NCI-H460 (cell line): ENCODE data around the gene PRKCQ. TPM values are rescaled to one million over a fixed set of nuclear protein-coding genes. Genes with fewer than 3 reads are reported as not detected.

ENCODE experiments used
- DNase-seq: peaks from one replicate; pipeline ENCODE4 v3.0.0-alpha.2; 2016; ENCODE audit warnings: low read depth; ENCODE audit errors: extremely low read depth
- total RNA-seq: library from RNA; depleted of rRNA; stranded (reverse); fragments of >200 nt; shearing (Covaris generic); gene quantifications from 2 replicates; pipeline ENCODE4 v1.2.3, GENCODE V29; 2014

PRKCQ gene
- total RNA-seq, 1 experiment from 2014 or later: 0.22 TPM

DNA sequence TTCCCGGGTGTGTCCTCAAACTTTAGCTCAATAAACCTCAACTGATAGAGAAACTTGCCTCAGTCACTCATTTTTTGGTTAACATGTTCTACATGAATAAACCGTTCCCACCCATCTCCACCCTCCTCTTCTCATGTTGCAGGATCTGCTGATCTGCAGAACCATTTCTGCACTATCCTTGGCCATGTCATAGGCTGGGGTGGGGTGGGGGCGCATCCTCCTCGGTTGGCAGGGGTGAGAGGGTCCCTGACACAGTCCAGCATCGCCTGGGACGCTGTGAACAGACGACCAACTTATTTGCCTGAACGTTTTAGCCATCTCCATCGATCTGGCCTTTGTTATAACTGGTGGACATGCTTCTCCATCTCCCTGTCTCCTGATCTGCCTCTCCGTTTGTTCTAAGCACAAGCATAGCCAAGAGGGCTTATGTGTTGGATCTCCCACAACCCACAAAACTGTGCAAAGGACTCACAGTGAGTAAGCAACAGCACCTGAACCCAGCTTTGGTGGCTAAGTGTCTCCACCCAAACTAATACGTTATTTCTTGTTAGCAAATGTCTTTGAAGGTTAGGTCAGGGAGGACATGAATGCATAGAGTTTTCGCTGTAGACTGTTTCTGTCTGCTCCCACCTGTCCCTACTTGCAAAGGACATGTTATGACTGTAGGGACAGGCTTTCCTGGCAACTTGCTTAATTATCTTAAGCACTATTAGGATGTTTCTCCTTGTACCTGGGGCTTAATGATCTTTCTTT is 51.7 kb downstream of the PRKCQ start:
- DNase-seq: no peak

DNA sequence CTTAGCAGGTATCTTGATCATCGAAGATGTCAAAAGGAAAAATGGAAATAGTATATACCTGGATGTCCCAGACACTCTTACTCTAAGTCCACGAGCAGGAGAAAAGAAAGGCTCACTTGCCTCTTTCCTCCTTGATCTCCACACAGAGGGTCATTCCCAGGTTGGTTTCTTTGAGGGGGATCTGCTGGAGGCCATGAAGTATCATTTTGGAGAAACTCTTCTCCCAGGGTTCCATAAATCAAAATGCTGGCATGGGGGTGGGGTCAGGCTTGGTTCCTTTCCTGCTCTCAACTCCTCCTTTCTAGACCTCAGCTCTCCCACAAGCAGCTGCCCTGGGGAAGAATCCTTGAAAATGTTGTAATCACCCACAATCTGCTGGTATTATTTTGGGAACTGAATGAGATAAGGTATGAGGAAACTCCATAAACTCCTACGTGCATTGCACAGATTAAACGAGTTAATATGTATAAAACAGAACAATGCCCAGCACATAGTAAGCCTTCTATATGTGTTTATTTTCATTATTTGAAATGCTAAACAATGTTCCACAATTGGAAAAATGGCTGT is 54.4 kb downstream of the PRKCQ start:
- DNase-seq: no peak

DNA sequence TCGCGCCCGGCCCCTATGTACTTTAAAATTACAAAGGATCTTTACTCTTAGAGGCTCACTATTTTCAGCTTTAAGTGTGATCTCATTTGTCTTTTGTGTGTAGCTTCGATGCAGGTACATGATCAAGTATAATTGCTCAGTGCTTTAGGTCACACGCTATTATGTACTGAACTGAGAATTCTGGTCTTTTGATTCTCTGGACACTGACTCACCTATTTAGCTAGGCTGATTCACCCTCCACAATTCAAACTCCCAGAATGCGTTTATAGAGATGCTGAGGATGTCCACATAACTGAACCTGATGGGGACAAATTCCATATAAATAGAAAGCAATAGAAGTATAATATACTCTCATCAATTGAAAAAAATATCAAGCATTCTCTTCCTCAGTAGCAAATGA is 57.8 kb downstream of the PRKCQ start:
- no peak for DNase-seq

DNA sequence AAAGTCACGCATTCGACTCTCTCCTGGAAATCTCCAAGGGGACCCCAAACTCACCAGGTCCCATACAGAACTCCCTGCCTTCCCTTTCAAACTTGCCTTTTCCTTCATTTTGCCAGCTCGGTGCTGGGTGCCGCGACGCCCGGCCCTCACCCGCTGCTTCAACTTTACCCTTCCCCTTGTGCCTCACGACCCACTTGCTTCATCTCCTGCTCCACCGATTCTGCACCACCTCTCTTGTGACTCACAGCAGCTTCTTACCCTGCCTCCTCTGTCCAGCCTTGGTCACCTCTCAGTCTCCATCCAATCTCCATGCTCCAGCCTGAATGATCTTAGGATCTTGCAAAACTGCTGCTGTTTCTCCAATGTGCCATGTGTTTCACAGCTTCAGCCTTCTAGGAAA is 59.9 kb downstream of the PRKCQ start:
- no peak for DNase-seq

DNA sequence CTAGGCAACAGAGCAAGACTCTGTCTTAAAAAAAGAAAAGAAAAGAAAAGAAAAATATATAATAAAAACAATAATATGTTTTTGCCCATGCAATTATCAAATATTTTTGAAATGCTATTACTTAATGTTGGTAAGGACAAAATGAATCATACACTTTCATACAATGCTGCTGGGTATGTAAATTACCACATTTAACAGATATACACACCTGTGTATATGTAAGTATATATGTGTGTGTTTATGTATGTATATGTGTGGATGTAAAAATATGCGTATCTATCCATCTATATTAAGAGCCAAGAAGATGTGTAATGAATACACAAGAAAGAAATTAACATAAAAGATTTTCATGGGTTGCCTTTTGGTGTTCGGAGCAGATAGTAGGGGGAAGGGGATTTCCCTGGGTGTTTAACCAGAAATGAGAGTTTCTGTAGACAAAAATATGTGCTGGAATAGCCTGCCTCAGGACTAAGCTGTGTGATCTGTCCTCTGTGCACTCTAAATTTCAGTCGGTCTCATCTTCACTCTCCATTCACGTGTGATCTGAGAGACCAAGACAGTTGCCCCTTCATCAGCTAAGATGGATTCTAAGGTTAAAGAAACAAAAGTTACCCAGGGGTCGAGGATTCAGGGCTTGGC is 61.2 kb downstream of the PRKCQ start:
- DNase-seq: no peak

DNA sequence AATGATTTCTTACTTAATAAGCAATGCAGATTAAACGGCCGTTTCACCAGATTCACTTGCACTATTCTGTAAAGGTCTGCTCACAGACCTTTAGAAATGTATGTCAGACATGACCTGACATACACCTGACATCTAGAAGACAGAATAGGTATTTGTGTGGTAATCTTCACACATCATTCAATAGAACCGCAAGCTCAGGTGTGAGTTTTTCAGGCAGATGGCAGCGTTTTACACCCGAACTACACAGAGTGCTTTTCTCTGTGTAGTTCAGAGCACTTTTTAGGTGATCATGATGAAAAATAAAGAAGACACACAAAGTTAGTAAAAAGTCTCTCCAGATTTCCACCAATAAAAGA is 63.2 kb downstream of the PRKCQ start:
- DNase-seq: no peak

DNA sequence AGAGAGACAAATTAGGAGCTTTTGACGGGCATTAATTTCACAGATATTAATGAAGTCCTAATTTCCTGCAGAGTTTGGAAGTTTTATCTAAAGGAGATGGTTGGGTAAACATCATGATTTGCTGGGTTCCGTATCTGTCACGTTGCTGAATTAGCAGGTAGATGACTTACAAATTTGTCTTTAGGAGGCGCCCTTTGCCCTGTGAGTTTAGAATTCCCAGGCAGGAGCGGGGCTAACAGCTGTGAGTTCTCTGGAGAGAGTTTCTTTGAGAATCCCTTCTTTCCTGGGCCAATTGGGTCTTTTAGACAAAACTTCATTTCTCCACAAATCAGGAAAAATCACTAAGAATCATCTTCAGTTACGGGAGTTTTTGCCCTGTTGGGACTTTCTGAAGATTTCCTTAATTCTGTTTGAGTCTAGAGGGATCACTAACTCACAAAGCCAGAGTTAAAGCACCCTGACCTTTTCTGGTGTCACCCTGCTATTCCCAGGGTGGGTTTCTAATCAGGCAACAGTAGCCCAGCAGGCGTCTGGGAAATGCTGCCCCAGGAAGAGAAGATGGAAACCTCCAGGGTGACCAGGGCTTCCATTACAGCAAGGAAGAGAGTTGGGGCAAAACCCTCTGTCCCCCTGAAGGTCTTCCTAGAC is 63.7 kb downstream of the PRKCQ start:
- DNase-seq: no peak

DNA sequence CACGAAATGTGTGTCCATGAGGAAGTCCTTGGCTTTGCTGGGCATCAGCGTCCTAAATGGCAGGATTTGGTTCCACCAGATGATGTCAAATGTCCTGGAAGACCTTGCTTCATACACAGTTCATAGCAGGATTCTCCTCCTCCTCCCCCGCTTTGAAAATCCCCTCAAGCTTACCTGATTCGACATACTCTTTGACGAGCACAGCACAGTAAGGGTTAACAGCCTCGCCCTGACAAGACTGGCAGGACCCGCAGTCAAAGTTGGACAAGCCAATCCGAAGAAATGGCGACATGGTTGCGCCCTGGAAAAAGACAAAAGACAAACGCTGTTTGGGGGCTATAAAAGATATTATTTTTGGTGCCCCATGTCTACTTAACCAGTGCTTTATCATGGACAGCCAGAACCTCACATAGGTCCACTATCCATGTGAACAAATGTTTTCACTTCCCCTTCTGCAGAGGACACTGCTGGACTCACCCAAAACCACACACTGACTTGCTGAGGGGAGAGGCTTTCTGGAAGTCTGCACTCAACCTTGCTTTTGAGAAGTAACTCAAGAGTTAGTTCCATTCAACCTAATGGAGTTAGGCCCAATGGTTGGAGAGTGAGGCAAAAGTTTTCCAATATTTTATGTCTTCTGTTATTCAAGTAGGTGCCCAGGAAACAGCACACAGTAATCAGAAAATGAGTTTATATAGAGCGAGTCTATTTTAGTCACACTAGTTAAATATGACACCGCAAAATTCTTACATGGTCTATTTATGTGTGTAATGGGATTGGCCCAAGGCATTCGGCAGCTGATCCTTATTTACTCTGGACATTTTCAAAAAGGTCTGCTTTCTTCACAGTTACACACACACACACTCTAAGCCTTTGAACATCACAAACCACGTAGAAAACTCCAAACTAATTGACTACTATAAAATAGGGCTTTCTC is 65.0 kb downstream of the PRKCQ start:
- no peak for DNase-seq

DNA sequence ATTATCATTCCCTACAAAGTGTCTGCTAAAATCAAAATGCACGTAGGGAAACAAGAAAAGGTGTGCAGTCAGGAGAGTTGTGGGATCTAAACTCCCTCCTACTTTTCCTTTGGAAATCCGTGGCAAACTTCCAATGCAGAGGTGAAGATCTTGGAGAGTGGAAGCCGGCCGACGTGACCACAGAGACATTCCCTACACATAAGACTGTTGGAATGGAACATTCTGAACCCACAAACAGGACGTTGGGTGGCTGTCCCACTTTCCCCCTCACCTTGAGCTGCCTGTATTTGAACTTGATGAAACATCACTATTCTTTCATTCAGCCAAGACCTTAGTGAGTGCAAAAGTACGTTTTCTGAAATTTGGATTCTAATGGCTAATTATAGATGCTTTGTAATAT is 65.9 kb downstream of the PRKCQ start:
- no peak for DNase-seq

DNA sequence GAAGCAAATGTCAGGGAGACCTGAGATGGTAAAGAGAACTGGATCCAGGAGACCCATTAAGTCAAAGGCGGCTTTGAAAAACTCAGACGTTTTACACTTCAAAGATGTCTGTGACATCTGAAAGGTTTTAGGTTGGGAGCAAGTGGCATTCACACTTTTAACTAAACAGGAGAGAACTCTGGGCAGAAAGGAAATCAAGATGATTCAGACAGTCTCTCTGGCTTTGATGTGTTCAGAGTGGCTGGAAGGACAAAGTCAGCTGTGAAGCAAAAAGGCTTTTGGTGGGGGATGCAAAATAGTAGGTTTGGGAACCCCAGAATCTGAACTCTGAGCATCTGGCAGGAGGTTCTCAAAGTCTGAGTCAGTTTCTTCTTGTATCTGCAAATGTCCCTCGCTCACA is 66.6 kb downstream of the PRKCQ start:
- DNase-seq: no peak

DNA sequence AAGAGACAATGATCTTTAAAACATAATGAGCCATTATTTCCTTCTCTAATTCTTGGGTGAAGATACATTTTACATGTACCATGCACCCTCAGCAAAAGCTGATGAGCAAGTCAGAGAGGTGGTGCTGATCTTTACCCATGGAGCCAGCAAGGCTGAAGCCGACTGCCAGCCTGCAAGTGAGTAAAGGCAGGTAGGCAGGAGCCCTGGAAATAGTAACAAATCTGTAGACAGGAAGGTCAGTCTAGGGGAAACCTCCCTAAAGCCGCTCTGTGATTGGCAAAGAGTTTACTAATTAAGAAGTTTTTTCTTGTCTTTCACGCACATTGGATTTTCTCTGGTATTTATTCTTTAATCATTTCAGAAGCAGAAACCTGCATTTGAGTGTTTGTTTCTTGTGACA is 67.9 kb downstream of the PRKCQ start:
- DNase-seq: no peak

DNA sequence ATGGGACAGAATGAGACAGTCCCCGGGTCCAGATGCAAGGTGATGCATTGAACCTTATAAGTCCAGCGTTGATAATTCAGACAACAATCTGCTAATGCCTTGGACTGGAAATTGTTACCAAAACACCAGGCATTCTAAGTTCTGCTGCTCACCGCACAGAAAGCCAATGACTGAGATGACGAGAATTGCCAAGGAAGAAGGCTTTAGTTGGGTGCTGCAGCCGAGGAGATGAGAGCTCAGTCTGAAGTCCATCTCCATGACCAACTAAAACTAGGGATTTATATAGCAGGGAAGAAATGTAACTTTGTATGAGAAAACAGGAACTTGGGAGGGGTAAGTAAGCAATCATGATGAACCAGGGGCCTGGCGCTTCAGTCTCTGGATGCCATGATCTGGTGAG is 68.7 kb downstream of the PRKCQ start:
- no peak for DNase-seq

DNA sequence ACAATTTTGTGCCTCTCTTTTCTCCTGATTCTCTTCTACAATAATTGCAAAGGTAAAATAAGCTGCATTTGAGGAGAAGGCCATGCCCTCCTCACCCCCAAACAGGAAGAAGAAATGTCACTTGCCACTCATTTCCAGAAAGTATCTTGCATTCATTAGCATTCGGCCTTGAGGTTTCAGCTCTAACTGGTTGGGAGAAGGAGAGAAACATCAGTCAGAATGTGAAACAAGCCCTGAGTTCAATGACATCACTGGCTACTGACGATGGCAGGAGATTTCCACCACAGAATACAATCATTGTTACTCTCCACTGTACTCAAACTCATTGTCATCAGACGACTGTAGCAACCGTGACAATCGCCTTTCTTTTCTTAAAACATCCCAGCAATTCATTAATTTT is 72.8 kb downstream of the PRKCQ start:
- no peak for DNase-seq

DNA sequence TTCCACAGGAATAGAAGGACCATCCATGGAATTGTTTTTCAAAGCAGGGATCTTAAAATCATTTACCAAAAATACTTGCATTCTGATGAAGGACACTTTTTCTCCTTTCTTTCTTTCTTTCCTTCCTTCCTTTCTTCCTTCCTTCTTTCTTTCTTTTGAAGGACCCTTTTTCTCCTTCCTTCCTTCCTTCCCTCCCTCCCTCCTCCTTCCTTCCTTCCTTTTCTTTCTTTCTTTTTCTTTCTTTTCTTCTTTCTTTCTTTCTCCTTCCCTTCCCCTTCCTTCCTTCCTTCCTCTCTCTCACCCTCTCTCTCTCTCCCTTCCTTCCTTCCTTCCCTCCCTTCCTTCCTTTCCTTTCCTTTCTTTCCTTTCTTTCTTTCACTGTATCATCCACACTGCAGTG is 74.8 kb downstream of the PRKCQ start:
- DNase-seq: no peak

DNA sequence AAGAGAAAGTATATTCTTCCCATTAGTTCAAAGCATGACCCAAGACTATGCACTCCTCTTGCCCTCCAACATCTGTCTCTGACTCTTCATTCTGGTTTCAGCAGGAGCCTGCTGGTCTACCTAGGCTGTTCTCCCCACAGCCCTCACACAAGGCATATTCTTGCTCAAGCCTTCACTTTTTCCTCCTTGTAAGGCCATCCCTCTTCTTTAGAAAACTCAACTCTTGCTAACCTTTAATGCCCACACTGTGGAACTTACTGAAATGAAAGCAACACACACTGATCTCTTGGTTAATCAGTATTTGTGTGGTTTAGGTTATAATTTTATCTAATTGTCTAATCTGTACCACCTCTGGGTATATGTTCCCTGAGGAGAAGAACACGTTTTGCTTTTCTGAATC is 75.8 kb downstream of the PRKCQ start:
- no peak for DNase-seq

DNA sequence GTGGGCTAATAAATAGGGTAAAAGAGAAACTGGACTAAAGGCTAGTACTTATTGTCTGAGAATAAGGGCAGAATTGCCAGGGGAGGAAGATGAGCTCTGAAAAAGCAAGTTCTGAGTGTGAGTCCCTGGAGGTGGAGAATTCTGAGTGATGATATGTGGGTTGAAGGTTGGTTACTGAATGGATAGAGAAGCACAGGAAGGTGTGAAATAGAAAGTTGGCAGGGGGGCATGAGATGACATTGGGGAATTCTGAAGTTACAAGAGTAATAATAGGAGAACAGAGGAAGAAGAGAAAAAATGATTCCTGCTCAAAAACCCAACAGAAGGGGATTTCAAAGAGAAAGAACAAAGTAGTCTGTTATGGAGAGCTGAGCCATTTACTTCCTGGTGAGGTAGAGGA is 76.9 kb downstream of the PRKCQ start:
- no peak for DNase-seq

DNA sequence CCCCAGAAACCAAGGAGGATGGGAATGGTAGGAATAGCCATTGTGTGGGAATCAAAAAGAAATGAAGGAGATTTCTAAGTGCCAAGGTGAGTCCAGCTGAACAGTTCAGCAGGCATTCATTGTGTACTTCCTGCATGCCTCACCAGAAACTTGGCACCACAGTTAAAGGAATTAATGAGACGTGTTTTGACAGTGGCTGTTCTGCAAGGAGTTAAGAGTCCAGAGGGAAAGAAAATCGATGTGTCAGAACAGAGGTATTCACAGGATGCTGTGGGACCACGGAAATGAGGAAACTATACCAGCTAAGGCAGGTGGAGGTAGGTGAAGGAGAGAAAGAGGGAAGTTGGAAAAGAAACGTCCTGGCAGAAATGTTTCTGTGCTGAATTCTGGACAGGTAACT is 78.1 kb downstream of the PRKCQ start:
- DNase-seq: no peak

DNA sequence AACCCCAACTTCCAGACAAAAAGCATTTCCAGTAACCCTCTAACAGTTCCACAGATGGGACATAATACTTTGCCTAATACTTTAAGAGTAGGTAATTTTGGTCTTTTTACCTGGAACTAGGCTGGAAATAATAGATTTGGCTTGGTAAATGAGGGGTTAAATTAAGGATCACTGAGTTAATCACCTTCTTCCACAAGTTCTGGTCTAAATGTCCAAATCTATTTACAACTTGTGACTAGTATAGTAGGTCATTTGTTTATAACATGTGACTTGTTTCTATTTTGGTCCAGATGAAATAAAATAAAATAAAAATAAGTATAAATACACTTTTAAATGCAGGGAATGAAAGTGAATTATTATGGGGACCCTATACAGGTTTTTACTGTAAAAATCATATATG is 80.1 kb downstream of the PRKCQ start:
- no peak for DNase-seq

DNA sequence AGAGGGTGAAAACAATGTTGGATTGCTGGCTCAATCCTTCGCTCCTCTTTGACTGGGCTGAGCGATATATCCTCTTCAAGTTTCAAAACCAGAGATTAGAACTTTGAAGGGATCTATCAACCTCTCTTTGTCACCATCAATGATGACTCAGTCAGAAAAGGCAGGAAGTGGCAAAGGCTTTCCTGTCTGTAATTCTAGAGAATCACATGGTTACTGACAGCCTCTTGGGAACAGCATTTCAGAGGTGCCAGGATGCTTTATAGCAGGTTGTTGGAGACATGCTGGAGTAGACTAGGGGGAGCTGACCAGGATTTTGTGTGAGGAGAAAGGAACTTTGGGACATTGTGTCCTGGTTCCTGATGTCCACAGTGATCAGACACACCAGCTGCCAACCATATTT is 81.3 kb downstream of the PRKCQ start:
- no peak for DNase-seq

DNA sequence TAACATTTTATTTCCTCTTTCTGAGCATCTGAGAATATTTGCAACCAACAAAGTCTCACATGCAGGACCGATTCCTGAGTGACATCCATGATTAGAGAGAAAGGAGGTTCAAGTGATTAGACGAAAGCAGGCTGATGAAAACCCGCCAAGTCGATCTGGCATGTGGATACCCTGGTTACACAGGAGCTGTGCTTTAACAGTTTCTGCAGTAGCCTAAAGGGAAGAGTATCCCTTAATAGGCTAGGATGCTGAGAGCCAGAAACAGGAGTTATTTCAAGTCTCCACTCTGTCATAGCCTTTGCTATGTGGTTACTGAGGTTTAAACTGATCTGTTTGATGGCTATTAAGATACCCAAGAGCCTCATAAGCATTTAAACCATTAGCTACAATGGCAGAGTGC is 82.5 kb downstream of the PRKCQ start:
- DNase-seq: no peak
